Measurements from ENCODE around the gene MOB3B. TPM values are rescaled to one million over a fixed set of nuclear protein-coding genes. Genes with fewer than 3 reads are reported as not detected.

The MOB3B gene
- total and polyA plus RNA-seq, 2 of the 13 experiments (the other 11 are each of a cell fraction or from before 2014, with no cell fraction given), result 0.03 to 0.09 TPM

DNA sequence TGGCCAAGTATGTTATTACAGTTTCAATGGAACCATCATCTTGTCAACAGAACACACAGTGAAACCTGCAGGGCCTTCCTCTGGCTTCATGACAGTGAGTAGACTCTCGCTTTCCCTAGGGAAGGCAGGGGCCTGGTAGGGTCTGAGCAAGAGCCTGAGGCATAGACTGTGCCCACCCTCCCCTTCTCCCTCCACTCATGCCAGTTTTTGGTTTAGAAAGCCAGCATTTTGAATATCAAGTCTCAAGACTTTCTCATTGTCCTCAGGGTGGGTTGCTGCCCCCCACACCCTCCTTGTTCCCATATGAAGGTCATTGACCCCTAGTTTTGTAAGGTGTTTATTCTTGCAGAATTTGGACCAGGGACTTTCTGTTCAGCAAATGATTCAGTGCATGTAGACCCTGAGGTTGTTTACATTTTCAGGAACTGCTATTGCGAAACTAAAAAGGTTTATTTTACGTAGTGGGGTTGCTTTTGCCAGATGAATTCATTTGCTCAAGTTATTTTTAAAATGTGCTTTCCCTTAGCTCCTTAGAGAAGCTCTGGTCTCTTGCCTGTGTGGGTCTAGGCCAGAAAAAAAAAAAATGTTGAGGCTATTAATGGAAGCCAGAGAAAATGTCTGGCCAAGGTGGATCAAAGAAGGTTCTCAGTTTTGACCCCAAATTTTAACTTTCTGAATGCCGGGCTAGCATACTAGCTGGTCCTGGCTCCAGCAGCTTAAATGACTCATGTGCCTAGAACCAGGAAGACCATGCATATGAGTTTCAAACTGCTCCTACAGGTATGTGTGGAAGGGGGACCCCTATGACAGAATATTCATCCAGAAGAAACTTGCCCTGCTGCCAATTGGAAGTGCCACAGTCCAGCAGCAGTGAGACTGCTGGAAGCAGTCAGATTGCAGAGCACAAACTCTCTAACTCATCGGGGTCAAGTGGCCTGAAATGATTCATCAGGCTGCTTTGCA, 10.1 kb upstream of the MOB3B start (continued):
- TF ChIP-seq, protein P1, sequence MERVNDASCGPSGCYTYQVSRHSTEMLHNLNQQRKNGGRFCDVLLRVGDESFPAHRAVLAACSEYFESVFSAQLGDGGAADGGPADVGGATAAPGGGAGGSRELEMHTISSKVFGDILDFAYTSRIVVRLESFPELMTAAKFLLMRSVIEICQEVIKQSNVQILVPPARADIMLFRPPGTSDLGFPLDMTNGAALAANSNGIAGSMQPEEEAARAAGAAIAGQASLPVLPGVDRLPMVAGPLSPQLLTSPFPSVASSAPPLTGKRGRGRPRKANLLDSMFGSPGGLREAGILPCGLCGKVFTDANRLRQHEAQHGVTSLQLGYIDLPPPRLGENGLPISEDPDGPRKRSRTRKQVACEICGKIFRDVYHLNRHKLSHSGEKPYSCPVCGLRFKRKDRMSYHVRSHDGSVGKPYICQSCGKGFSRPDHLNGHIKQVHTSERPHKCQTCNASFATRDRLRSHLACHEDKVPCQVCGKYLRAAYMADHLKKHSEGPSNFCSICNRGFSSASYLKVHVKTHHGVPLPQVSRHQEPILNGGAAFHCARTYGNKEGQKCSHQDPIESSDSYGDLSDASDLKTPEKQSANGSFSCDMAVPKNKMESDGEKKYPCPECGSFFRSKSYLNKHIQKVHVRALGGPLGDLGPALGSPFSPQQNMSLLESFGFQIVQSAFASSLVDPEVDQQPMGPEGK (CRISPR knock-in tag; IDR thresholded peaks at IDR 0.05), result peak; percentile 45; the same call in 1 of the 2 replicates
- no peak for TF ChIP-seq ISL2 (CRISPR knock-in tag; IDR thresholded peaks at IDR 0.05)
- TF ChIP-seq ZNF546 (CRISPR knock-in tag; conservative IDR thresholded peaks at IDR 0.05), result no peak
- no peak for TF ChIP-seq LCORL (IDR thresholded peaks at IDR 0.05)
- peak; percentile 68; the same call in 1 of the 2 replicates for TF ChIP-seq LCORL (CRISPR knock-in tag; IDR thresholded peaks at IDR 0.05)
- TF ChIP-seq HNF4A (CRISPR knock-in tag; IDR thresholded peaks at IDR 0.05), result peak; percentile 60
- TF ChIP-seq FIP1L1 (IDR thresholded peaks at IDR 0.05; ENCODE audit: borderline replicate concordance, insufficient read depth, low read depth, low read length), result no peak
- 0 out of 2 replicates have a peak, but pooled peaks have one; percentile 33 for TF ChIP-seq HOMEZ (CRISPR knock-in tag; IDR thresholded peaks at IDR 0.05; ENCODE audit: low read depth)
- TF ChIP-seq ZBTB25 (CRISPR knock-in tag; IDR thresholded peaks at IDR 0.05), result no peak
- TF ChIP-seq ZNF451 (CRISPR knock-in tag; IDR thresholded peaks at IDR 0.05), result no peak
- TF ChIP-seq NR2F6 (IDR thresholded peaks at IDR 0.05), result peak; percentile 85
- TF ChIP-seq NR2F6 (CRISPR knock-in tag; IDR thresholded peaks at IDR 0.05), result peak; percentile 82
- no peak for TF ChIP-seq KIAA2018 (CRISPR knock-in tag; IDR thresholded peaks at IDR 0.05; ENCODE audit: borderline replicate concordance)
- no peak for TF ChIP-seq ZFP36L2 (CRISPR knock-in tag; IDR thresholded peaks at IDR 0.05)

Data from HepG2 (cell line).